ENCODE results near the gene TTBK1. TPM values are rescaled to one million over a fixed set of nuclear protein-coding genes. Genes with fewer than 3 reads are reported as not detected.

TTBK1 gene
- total and polyA plus RNA-seq, 4 donors, result 0.05 to 0.31 (median 0.12) TPM

GRCh38 chr6:43278524-43279078 is 35.3 kb downstream of the TTBK1 start:
- Histone ChIP-seq H3K4me1 (ENCODE audit: control insufficient read depth in 5 of 5, insufficient read depth in 5 of 5, low read length in 5 of 5) (peaks cover 0 to 22% (median 4%) of the 10 kb centered on the region in 5 donors), H3K4me3 (no peak overlapping the region), H3K36me3 (ENCODE audit: control insufficient read depth in 4 of 4, insufficient read depth in 4 of 4, low read length in 4 of 4) (no peaks in the 10 kb centered on the region), H3K9me3 (ENCODE audit: control insufficient read depth in 4 of 4, insufficient read depth in 3 of 4, low read length in 3 of 4) (peaks cover 0 to 4% (median 0%) of the 10 kb centered on the region in 4 donors), H3K27ac (ENCODE audit: low read depth in 1 of 2, low read length in 1 of 2) (no peak overlapping the region), H3K9ac (ENCODE audit: insufficient read depth in 1 of 2, low read length in 2 of 2) (no peak overlapping the region), H3K27me3 (ENCODE audit: control insufficient read depth in 3 of 3, insufficient read depth in 3 of 3, low read length in 2 of 3) (peaks cover 3 to 21% (median 7%) of the 10 kb centered on the region in 3 donors)
- DNase-seq (no peak), ATAC-seq (ENCODE audit: insufficient read depth, low FRiP score) (no peak)
- TF ChIP-seq CTCF (IDR thresholded peaks at IDR 0.05; ENCODE audit: control extremely low read depth, extremely low read depth), result no peak
- WGBS, 2 donors, result 74 to 78% methylated on average over 4 of the region's 4 CpGs

GRCh38 chr6:43280234-43280633 is 37.0 kb downstream of the TTBK1 start:
- 84 to 88% methylated on average over 2 of the region's 2 CpGs for WGBS, 2 donors
- no peak for TF ChIP-seq CTCF (IDR thresholded peaks at IDR 0.05; ENCODE audit: control extremely low read depth, extremely low read depth)
- H3K9ac ChIP-seq (ENCODE audit: insufficient read depth in 1 of 2, low read length in 2 of 2), result no peak overlapping the region
- H3K4me1 ChIP-seq (ENCODE audit: control insufficient read depth in 5 of 5, insufficient read depth in 5 of 5, low read length in 5 of 5), result peaks cover 0 to 22% (median 4%) of the 10 kb centered on the region in 5 donors
- H3K27me3 ChIP-seq (ENCODE audit: control insufficient read depth in 3 of 3, insufficient read depth in 3 of 3, low read length in 2 of 3), result peaks cover 0 to 17% (median 10%) of the 10 kb centered on the region in 3 donors
- H3K27ac ChIP-seq (ENCODE audit: low read depth in 1 of 2, low read length in 1 of 2), result no peak overlapping the region
- no peak overlapping the region for H3K4me3 ChIP-seq
- DNase-seq (no peak), ATAC-seq (ENCODE audit: insufficient read depth, low FRiP score) (no peak)
- H3K36me3 ChIP-seq (ENCODE audit: control insufficient read depth in 4 of 4, insufficient read depth in 4 of 4, low read length in 4 of 4), result no peaks in the 10 kb centered on the region
- peaks cover 0 to 4% (median 0%) of the 10 kb centered on the region in 4 donors for H3K9me3 ChIP-seq (ENCODE audit: control insufficient read depth in 4 of 4, insufficient read depth in 3 of 4, low read length in 3 of 4)

GRCh38 chr6:43282060-43282459 is 38.8 kb downstream of the TTBK1 start:
- 53 to 61% methylated on average over 9 of the region's 9 CpGs for WGBS, 2 donors
- H3K27me3 ChIP-seq (ENCODE audit: control insufficient read depth in 3 of 3, insufficient read depth in 3 of 3, low read length in 2 of 3), result peaks cover 0 to 24% (median 0%) of the 10 kb centered on the region in 3 donors
- ATAC-seq (ENCODE audit: insufficient read depth, low FRiP score) (no peak), DNase-seq (no peak)
- H3K27ac ChIP-seq (ENCODE audit: low read depth in 1 of 2, low read length in 1 of 2), result no peak overlapping the region
- peaks cover 0 to 4% (median 0%) of the 10 kb centered on the region in 4 donors for H3K9me3 ChIP-seq (ENCODE audit: control insufficient read depth in 4 of 4, insufficient read depth in 3 of 4, low read length in 3 of 4)
- H3K36me3 ChIP-seq (ENCODE audit: control insufficient read depth in 4 of 4, insufficient read depth in 4 of 4, low read length in 4 of 4), result no peaks in the 10 kb centered on the region
- no peak overlapping the region for H3K9ac ChIP-seq (ENCODE audit: insufficient read depth in 1 of 2, low read length in 2 of 2)
- no peak for TF ChIP-seq CTCF (IDR thresholded peaks at IDR 0.05; ENCODE audit: control extremely low read depth, extremely low read depth)
- H3K4me3 ChIP-seq, result no peak overlapping the region
- peaks cover 0 to 13% (median 0%) of the 10 kb centered on the region in 5 donors for H3K4me1 ChIP-seq (ENCODE audit: control insufficient read depth in 5 of 5, insufficient read depth in 5 of 5, low read length in 5 of 5)

Data from lung (tissue), 12 donors.